Keratinocyte (primary cell): Measurements from ENCODE around the gene DCDC2.

ENCODE experiments used
- EZH2 ChIP-seq: IDR thresholded peaks from one replicate; pipeline ENCODE4 v1.6.1; 2012; ENCODE audit warnings: inconsistent platforms, mild to moderate bottlenecking, low read length, moderate library complexity
- TF ChIP-seq, protein P1 (sequence below), 3 experiments: IDR thresholded peaks in 1 of 3; conservative IDR thresholded peaks in 1 of 3; optimal IDR thresholded peaks in 1 of 3; 2 replicates in 2 of 3; 3 replicates in 1 of 3; pipeline versions ENCODE3 to v1.5.1; 2011; ENCODE audit warnings: low read length in 3 of 3, mild to moderate bottlenecking in 3 of 3, moderate library complexity in 2 of 3, control low read depth in 1 of 3, inconsistent platforms in 1 of 3; ENCODE audit not compliant: insufficient read depth in 2 of 3; ENCODE audit errors: extremely low read depth in 1 of 3

DNA sequence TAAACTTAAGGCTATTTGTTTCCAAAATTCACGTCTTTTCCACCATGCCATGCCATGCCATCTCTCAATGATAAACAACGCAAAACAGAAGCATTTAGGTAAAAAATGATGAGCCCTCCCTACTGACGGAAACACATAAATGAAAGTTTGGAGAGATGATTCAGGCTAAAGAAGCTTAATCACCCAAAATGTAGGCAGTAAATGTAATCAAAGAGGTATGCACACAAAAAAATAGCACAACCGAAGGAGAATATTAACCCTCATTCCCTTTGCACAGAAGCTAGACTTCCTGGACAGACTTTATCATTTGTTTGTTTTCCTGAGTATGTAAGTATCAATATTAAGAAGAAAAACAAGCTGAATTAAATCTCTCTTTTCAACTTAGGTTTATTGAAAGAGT lies 28.8 kb downstream of the DCDC2 start:
- TF ChIP-seq, protein P1, sequence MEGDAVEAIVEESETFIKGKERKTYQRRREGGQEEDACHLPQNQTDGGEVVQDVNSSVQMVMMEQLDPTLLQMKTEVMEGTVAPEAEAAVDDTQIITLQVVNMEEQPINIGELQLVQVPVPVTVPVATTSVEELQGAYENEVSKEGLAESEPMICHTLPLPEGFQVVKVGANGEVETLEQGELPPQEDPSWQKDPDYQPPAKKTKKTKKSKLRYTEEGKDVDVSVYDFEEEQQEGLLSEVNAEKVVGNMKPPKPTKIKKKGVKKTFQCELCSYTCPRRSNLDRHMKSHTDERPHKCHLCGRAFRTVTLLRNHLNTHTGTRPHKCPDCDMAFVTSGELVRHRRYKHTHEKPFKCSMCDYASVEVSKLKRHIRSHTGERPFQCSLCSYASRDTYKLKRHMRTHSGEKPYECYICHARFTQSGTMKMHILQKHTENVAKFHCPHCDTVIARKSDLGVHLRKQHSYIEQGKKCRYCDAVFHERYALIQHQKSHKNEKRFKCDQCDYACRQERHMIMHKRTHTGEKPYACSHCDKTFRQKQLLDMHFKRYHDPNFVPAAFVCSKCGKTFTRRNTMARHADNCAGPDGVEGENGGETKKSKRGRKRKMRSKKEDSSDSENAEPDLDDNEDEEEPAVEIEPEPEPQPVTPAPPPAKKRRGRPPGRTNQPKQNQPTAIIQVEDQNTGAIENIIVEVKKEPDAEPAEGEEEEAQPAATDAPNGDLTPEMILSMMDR (optimal IDR thresholded peaks at IDR 0.05 in 1 of 3, IDR thresholded peaks at IDR 0.05 in 1 of 3, conservative IDR thresholded peaks at IDR 0.05 in 1 of 3; ENCODE audit: extremely low read depth in 1 of 3, insufficient read depth in 2 of 3, low read length in 3 of 3), result no peak
- no peak for TF ChIP-seq EZH2
